Skeletal muscle cell (primary cell): ENCODE measurements around the gene HOXA5.

Experiments used
- DNase-seq: peaks from one replicate; pipeline ENCODE4 v3.0.0-alpha.2; 2010; ENCODE audit warnings: low read depth
- H3K4me3 ChIP-seq: 2 replicates; pipeline ENCODE4 v1.5.1; 2011; ENCODE audit warnings: low read depth, mild to moderate bottlenecking, control low read depth, low read length, moderate library complexity

Gene HOXA5

GRCh38 chr7:27113991-27114769 lies 29.3 kb downstream of the HOXA5 start:
- peak overlapping the region; percentile 51 for H3K4me3 ChIP-seq
- no peak for DNase-seq

- peak overlapping the region; percentile 51 for H3K4me3 ChIP-seq
- DNase-seq = no peak
Measured at GRCh38 chr7:27112955-27113949, 30.2 kb downstream of the HOXA5 start.

GRCh38 chr7:27112361-27112760 lies 31.1 kb downstream of the HOXA5 start:
- no peak for DNase-seq
- no peak overlapping the region for H3K4me3 ChIP-seq

- DNase-seq = no peak
- no peak overlapping the region for H3K4me3 ChIP-seq
Measured at GRCh38 chr7:27111751-27112277, 31.7 kb downstream of the HOXA5 start.

- peak; percentile 62 for DNase-seq
- H3K4me3 ChIP-seq = no peak overlapping the region
Measured at GRCh38 chr7:27111042-27111750, 32.3 kb downstream of the HOXA5 start.

- DNase-seq = no peak
- no peak overlapping the region for H3K4me3 ChIP-seq
Measured at GRCh38 chr7:27110186-27111031, 33.1 kb downstream of the HOXA5 start.

- H3K4me3 ChIP-seq = no peak overlapping the region
- DNase-seq = no peak
Measured at GRCh38 chr7:27109466-27110185, 33.9 kb downstream of the HOXA5 start.

GRCh38 chr7:27108390-27109127 lies 34.9 kb downstream of the HOXA5 start:
- no peak for DNase-seq
- no peak overlapping the region for H3K4me3 ChIP-seq

GRCh38 chr7:27107391-27108381 lies 35.8 kb downstream of the HOXA5 start:
- DNase-seq = no peak
- no peak overlapping the region for H3K4me3 ChIP-seq

GRCh38 chr7:27106901-27107240 lies 36.6 kb downstream of the HOXA5 start:
- no peak overlapping the region for H3K4me3 ChIP-seq

GRCh38 chr7:27106181-27106900 lies 37.1 kb downstream of the HOXA5 start:
- H3K4me3 ChIP-seq = no peak overlapping the region
- no peak for DNase-seq

More at GRCh38 chr7:27106901-27107240, 36.6 kb downstream of the HOXA5 start:
- no peak for DNase-seq

- no peak for DNase-seq
- no peak overlapping the region for H3K4me3 ChIP-seq
Measured at GRCh38 chr7:27105301-27106031, 38.0 kb downstream of the HOXA5 start.

- H3K4me3 ChIP-seq = no peak overlapping the region
- no peak for DNase-seq
Measured at GRCh38 chr7:27104341-27105058, 39.0 kb downstream of the HOXA5 start.

- no peak overlapping the region for H3K4me3 ChIP-seq
Measured at GRCh38 chr7:27103489-27104226, 39.8 kb downstream of the HOXA5 start.

More at GRCh38 chr7:27103489-27104226, 39.8 kb downstream of the HOXA5 start:
- DNase-seq = no peak
